Measurements from ENCODE around the gene CYP26B1.

CYP26B1 gene

GRCh38 chr2:72097276-72097675 is 50.4 kb downstream of the CYP26B1 start:
- Histone ChIP-seq H3K18ac (ENCODE audit: low read length) (no peak overlapping the region), H3K4me1 (ENCODE audit: control insufficient read depth in 2 of 2, insufficient read depth in 1 of 2, low read depth in 1 of 2, low read length in 2 of 2) (peaks cover 0 to 3% of the 10 kb centered on the region in 2 donors), H3K36me3 (replicated peaks in 1 of 2; ENCODE audit: control insufficient read depth in 2 of 2, insufficient read depth in 2 of 2, low read length in 2 of 2) (no peaks in the 10 kb centered on the region), H4K8ac (ENCODE audit: low read depth, low read length) (no peak overlapping the region), H2AFZ (ENCODE audit: low read length) (no peak overlapping the region), H3K4ac (ENCODE audit: low read length) (no peak overlapping the region), H2BK12ac (ENCODE audit: low read length) (no peak overlapping the region), H3K9ac (ENCODE audit: low read depth, low read length, poor library complexity) (no peak overlapping the region), H2BK120ac (ENCODE audit: low read depth, low read length) (no peak overlapping the region), H4K91ac (ENCODE audit: low read depth, low read length, poor library complexity) (no peak overlapping the region), H3K9me3 (replicated peaks in 1 of 2; ENCODE audit: control insufficient read depth in 2 of 2, insufficient read depth in 1 of 2, low read depth in 1 of 2, low read length in 2 of 2) (no peaks in the 10 kb centered on the region), H3K14ac (ENCODE audit: low read length) (no peak overlapping the region), H2BK15ac (ENCODE audit: low read length) (no peak overlapping the region), H3K79me1 (ENCODE audit: low read depth, low read length) (no peaks in the 10 kb centered on the region), H3K27me3 (ENCODE audit: control insufficient read depth in 3 of 3, insufficient read depth in 3 of 3, low read depth in 1 of 3, low read length in 3 of 3) (peaks cover 0 to 3% (median 0%) of the 10 kb centered on the region in 3 experiments), H3K4me3 (ENCODE audit: low read length in 2 of 2) (no peak overlapping the region), H3K4me2 (ENCODE audit: insufficient read depth, low read length, poor library complexity, severe bottlenecking) (no peak overlapping the region), H2AK5ac (ENCODE audit: low read depth, low read length) (no peak overlapping the region), H2BK5ac (ENCODE audit: low read length) (no peak overlapping the region), H3K27ac (replicated peaks; ENCODE audit: low read length) (no peak overlapping the region), H3K23ac (ENCODE audit: low read depth, low read length, poor library complexity) (no peak overlapping the region)
- WGBS, 2 donors (ENCODE audit: extremely low coverage in 2 of 2, insufficient read length in 2 of 2, insufficient replicate concordance in 1 of 2), result no CpG with 5 or more reads among the region's 8 CpGs
- no peak for DNase-seq (ENCODE audit: low spot score)

DNA sequence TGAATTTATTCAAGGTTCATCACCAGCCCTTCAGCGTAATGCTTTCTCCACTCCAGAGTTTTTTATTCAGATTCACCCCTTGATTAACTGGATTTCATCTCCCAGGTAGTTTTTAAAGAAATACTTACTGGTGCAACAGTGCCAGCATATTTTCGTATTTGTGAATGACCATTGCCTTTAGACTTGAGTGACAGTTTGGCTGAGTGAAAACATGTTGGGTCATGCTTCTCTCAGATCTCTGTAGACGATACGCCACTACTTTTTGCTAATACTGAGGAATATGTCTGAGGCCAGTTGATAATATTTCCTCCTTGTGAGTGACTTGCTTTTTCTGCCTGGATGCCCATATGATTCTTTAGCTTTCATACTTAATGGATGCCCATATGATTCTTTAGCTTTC is 51.5 kb downstream of the CYP26B1 start:
- Histone ChIP-seq H3K36me3 (replicated peaks in 1 of 2; ENCODE audit: control insufficient read depth in 2 of 2, insufficient read depth in 2 of 2, low read length in 2 of 2) (no peaks in the 10 kb centered on the region), H3K18ac (ENCODE audit: low read length) (no peak overlapping the region), H3K27me3 (ENCODE audit: control insufficient read depth in 3 of 3, insufficient read depth in 3 of 3, low read depth in 1 of 3, low read length in 3 of 3) (peaks cover 0 to 3% (median 0%) of the 10 kb centered on the region in 3 experiments), H2AK5ac (ENCODE audit: low read depth, low read length) (no peak overlapping the region), H4K91ac (ENCODE audit: low read depth, low read length, poor library complexity) (no peak overlapping the region), H2BK5ac (ENCODE audit: low read length) (no peak overlapping the region), H3K4me2 (ENCODE audit: insufficient read depth, low read length, poor library complexity, severe bottlenecking) (no peak overlapping the region), H2BK120ac (ENCODE audit: low read depth, low read length) (no peak overlapping the region), H2BK15ac (ENCODE audit: low read length) (no peak overlapping the region), H2BK12ac (ENCODE audit: low read length) (no peak overlapping the region), H3K27ac (replicated peaks; ENCODE audit: low read length) (no peak overlapping the region), H3K9me3 (replicated peaks in 1 of 2; ENCODE audit: control insufficient read depth in 2 of 2, insufficient read depth in 1 of 2, low read depth in 1 of 2, low read length in 2 of 2) (no peaks in the 10 kb centered on the region), H3K79me1 (ENCODE audit: low read depth, low read length) (no peaks in the 10 kb centered on the region), H2AFZ (ENCODE audit: low read length) (no peak overlapping the region), H3K9ac (ENCODE audit: low read depth, low read length, poor library complexity) (no peak overlapping the region), H3K4me3 (ENCODE audit: low read length in 2 of 2) (no peak overlapping the region), H3K23ac (ENCODE audit: low read depth, low read length, poor library complexity) (no peak overlapping the region), H3K4me1 (ENCODE audit: control insufficient read depth in 2 of 2, insufficient read depth in 1 of 2, low read depth in 1 of 2, low read length in 2 of 2) (peaks cover 0 to 3% of the 10 kb centered on the region in 2 donors), H3K14ac (ENCODE audit: low read length) (no peak overlapping the region), H4K8ac (ENCODE audit: low read depth, low read length) (no peak overlapping the region), H3K4ac (ENCODE audit: low read length) (no peak overlapping the region)
- no CpG with 5 or more reads among the region's 4 CpGs for WGBS, 2 donors (ENCODE audit: extremely low coverage in 2 of 2, insufficient read length in 2 of 2, insufficient replicate concordance in 1 of 2)
- DNase-seq (ENCODE audit: low spot score), result no peak

DNA sequence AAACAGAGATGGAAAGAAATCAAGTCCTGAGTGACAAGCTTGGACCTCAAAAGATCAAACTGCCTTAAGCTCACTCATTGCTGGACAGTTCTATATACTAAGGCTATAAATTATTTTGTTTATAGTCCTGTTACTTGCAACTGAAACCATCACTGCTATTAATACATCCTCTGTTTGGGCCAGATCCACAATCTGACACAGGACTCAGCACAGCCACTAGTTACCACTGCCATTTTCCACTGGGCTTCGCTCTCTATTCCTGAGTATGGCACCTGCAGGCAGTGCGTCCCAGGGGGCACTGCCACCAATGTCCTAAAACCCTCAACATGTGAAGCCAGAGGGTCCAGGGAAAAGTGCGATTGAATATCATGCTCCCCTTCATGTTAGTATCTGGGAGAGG is 52.3 kb downstream of the CYP26B1 start:
- Histone ChIP-seq H3K27me3 (ENCODE audit: control insufficient read depth in 3 of 3, insufficient read depth in 3 of 3, low read depth in 1 of 3, low read length in 3 of 3) (peaks cover 0 to 3% (median 0%) of the 10 kb centered on the region in 3 experiments), H4K91ac (ENCODE audit: low read depth, low read length, poor library complexity) (no peak overlapping the region), H2BK120ac (ENCODE audit: low read depth, low read length) (no peak overlapping the region), H3K4me3 (ENCODE audit: low read length in 2 of 2) (no peak overlapping the region), H2BK12ac (ENCODE audit: low read length) (no peak overlapping the region), H3K18ac (ENCODE audit: low read length) (no peak overlapping the region), H3K14ac (ENCODE audit: low read length) (no peak overlapping the region), H3K36me3 (replicated peaks in 1 of 2; ENCODE audit: control insufficient read depth in 2 of 2, insufficient read depth in 2 of 2, low read length in 2 of 2) (no peaks in the 10 kb centered on the region), H3K4ac (ENCODE audit: low read length) (no peak overlapping the region), H3K4me1 (ENCODE audit: control insufficient read depth in 2 of 2, insufficient read depth in 1 of 2, low read depth in 1 of 2, low read length in 2 of 2) (peaks cover 0 to 3% of the 10 kb centered on the region in 2 donors), H2AFZ (ENCODE audit: low read length) (no peak overlapping the region), H2AK5ac (ENCODE audit: low read depth, low read length) (no peak overlapping the region), H4K8ac (ENCODE audit: low read depth, low read length) (no peak overlapping the region), H3K9me3 (replicated peaks in 1 of 2; ENCODE audit: control insufficient read depth in 2 of 2, insufficient read depth in 1 of 2, low read depth in 1 of 2, low read length in 2 of 2) (no peaks in the 10 kb centered on the region), H3K4me2 (ENCODE audit: insufficient read depth, low read length, poor library complexity, severe bottlenecking) (no peak overlapping the region), H2BK15ac (ENCODE audit: low read length) (no peak overlapping the region), H3K23ac (ENCODE audit: low read depth, low read length, poor library complexity) (no peak overlapping the region), H3K27ac (replicated peaks; ENCODE audit: low read length) (no peak overlapping the region), H3K9ac (ENCODE audit: low read depth, low read length, poor library complexity) (no peak overlapping the region), H2BK5ac (ENCODE audit: low read length) (no peak overlapping the region), H3K79me1 (ENCODE audit: low read depth, low read length) (no peaks in the 10 kb centered on the region)
- no peak for DNase-seq (ENCODE audit: low spot score)
- no CpG with 5 or more reads among the region's 3 CpGs for WGBS, 2 donors (ENCODE audit: extremely low coverage in 2 of 2, insufficient read length in 2 of 2, insufficient replicate concordance in 1 of 2)

DNA sequence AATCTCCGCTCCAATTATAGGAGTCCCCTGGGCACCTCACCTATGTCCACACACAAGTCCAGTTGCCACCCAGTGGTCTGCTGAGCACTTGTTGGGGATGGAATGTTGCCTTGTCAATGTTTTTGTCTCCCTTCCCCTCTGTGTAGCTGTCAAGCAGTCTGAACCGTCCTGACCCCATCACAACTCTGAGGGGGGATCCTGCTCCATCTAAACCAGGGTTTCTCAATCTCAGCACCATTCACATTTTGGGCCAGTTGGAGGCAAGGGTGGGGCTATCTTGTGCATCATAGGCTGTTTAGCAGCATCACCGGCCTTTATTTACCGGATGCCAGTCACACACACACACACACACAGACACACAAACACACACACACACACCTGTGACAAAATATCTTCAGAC is 53.0 kb downstream of the CYP26B1 start:
- Histone ChIP-seq H3K4me3 (ENCODE audit: low read length in 2 of 2) (no peak overlapping the region), H2AFZ (ENCODE audit: low read length) (no peak overlapping the region), H3K79me1 (ENCODE audit: low read depth, low read length) (no peaks in the 10 kb centered on the region), H3K9ac (ENCODE audit: low read depth, low read length, poor library complexity) (no peak overlapping the region), H3K4ac (ENCODE audit: low read length) (no peak overlapping the region), H2BK120ac (ENCODE audit: low read depth, low read length) (no peak overlapping the region), H2BK15ac (ENCODE audit: low read length) (no peak overlapping the region), H4K91ac (ENCODE audit: low read depth, low read length, poor library complexity) (no peak overlapping the region), H3K36me3 (replicated peaks in 1 of 2; ENCODE audit: control insufficient read depth in 2 of 2, insufficient read depth in 2 of 2, low read length in 2 of 2) (no peaks in the 10 kb centered on the region), H2BK5ac (ENCODE audit: low read length) (no peak overlapping the region), H3K18ac (ENCODE audit: low read length) (no peak overlapping the region), H3K4me2 (ENCODE audit: insufficient read depth, low read length, poor library complexity, severe bottlenecking) (no peak overlapping the region), H4K8ac (ENCODE audit: low read depth, low read length) (no peak overlapping the region), H3K14ac (ENCODE audit: low read length) (no peak overlapping the region), H2BK12ac (ENCODE audit: low read length) (no peak overlapping the region), H2AK5ac (ENCODE audit: low read depth, low read length) (no peak overlapping the region), H3K27me3 (ENCODE audit: control insufficient read depth in 3 of 3, insufficient read depth in 3 of 3, low read depth in 1 of 3, low read length in 3 of 3) (peaks cover 0 to under 1% (median 0%) of the 10 kb centered on the region in 3 experiments), H3K4me1 (ENCODE audit: control insufficient read depth in 2 of 2, insufficient read depth in 1 of 2, low read depth in 1 of 2, low read length in 2 of 2) (peaks cover 0 to 3% of the 10 kb centered on the region in 2 donors), H3K9me3 (replicated peaks in 1 of 2; ENCODE audit: control insufficient read depth in 2 of 2, insufficient read depth in 1 of 2, low read depth in 1 of 2, low read length in 2 of 2) (no peaks in the 10 kb centered on the region), H3K23ac (ENCODE audit: low read depth, low read length, poor library complexity) (no peak overlapping the region), H3K27ac (replicated peaks; ENCODE audit: low read length) (no peak overlapping the region)
- DNase-seq (ENCODE audit: low spot score), result no peak
- WGBS, 2 donors (ENCODE audit: extremely low coverage in 2 of 2, insufficient read length in 2 of 2, insufficient replicate concordance in 1 of 2), result no CpG with 5 or more reads among the region's 4 CpGs
